Tibial nerve (tissue), 4 donors: Measurements from ENCODE around the gene ICOS. TPM values are rescaled to one million over a fixed set of nuclear protein-coding genes. Genes with fewer than 3 reads are reported as not detected.
"Not testable (repeated sequence)": the region's sequence is repeated elsewhere in the genome, so short reads cannot be mapped to it uniquely, and the experiment has no call there.

Experiments used
- DNase-seq, 2 donors: peaks; one replicate each; pipeline ENCODE4 v3.0.0-alpha.2; 2019; ENCODE audit warnings: low spot score in 2 of 2
- H3K27ac ChIP-seq, 4 donors: fragments of 200-600 bp; sonication (generic) in 3 of 4; one replicate each; pipeline ENCODE4 v1.5.1; 2017 to 2019; ENCODE audit warnings: mild to moderate bottlenecking in 1 of 4
- H3K27me3 ChIP-seq, 2 donors: fragments of 200-600 bp; sonication (generic) in 1 of 2; one replicate each; pipeline versions ENCODE4 v1.5.1 to v1.6.0; 2017 to 2019
- H3K36me3 ChIP-seq, 3 donors: fragments of 200-600 bp; sonication (generic); one replicate each; pipeline ENCODE4 v1.5.1; 2018 to 2019
- H3K4me1 ChIP-seq, 4 donors: fragments of 200-600 bp; sonication (generic) in 3 of 4; one replicate each; pipeline ENCODE4 v1.5.1; 2017 to 2019
- H3K4me3 ChIP-seq, 4 donors: fragments of 200-600 bp; sonication (generic) in 3 of 4; one replicate each; pipeline ENCODE4 v1.5.1; 2017 to 2019; ENCODE audit warnings: mild to moderate bottlenecking in 1 of 4, moderate library complexity in 1 of 4
- H3K9me3 ChIP-seq, 4 donors: fragments of 200-600 bp; sonication (generic) in 3 of 4; one replicate each; pipeline ENCODE4 v1.5.1; 2017 to 2019
- CTCF ChIP-seq, 5 experiments: fragments of 200-600 bp in 3 of 5; fragments of 450-650 bp in 2 of 5; sonication (generic) in 3 of 5; IDR thresholded peaks; one replicate each; pipeline ENCODE4 v1.5.1; 2016 to 2019; ENCODE audit warnings: antibody characterized with exemption in 5 of 5, mild to moderate bottlenecking in 3 of 5, moderate library complexity in 2 of 5
- EP300 ChIP-seq, 2 donors: sonication (generic); formaldehyde crosslinking; IDR thresholded peaks; one replicate each; pipeline ENCODE4 v1.6.1; 2017; ENCODE audit warnings: antibody characterized with exemption in 2 of 2, mild to moderate bottlenecking in 1 of 2
- POLR2A ChIP-seq, 2 donors: fragments of 450-650 bp; IDR thresholded peaks; one replicate each; pipeline ENCODE4 v1.6.1; 2017; ENCODE audit warnings: antibody characterized with exemption in 2 of 2, mild to moderate bottlenecking in 2 of 2, moderate library complexity in 2 of 2
- WGBS, 2 donors: methylation state at CpG; one replicate each; pipeline ENCODE4 v1.1.5; 2018; 5-methylcytosine and 5-hydroxymethylcytosine counted together
- total RNA-seq, 4 donors: library from RNA; depleted of rRNA; stranded (reverse); fragments of >200 nt; gene quantifications; one replicate each; pipeline ENCODE4 v1.1.0, GENCODE V29; 2016

The ICOS gene
- total RNA-seq, 4 donors from 2014 or later = 0.30 TPM; not detected in 3

GRCh38 chr2:203928849-203929248 lies 7.7 kb upstream of the ICOS start:
- DNase-seq = no peak
- Histone ChIP-seq H3K27ac (no peak overlapping the region), H3K27me3 (no peaks in the 10 kb centered on the region), H3K4me1 (no peaks in the 10 kb centered on the region), H3K36me3 (no peaks in the 10 kb centered on the region), H3K9me3 (no peaks in the 10 kb centered on the region), H3K4me3 (no peak overlapping the region)
- TF ChIP-seq CTCF (IDR thresholded peaks at IDR 0.05) (peak in 1 of 5 experiments; percentile 16), EP300 (IDR thresholded peaks at IDR 0.05) (no peak)

- WGBS, 2 donors = 87 to 92% methylated on average over 3 of the region's 3 CpGs
- H3K27me3 ChIP-seq, H3K27ac ChIP-seq, H3K4me3 ChIP-seq, H3K36me3 ChIP-seq, H3K4me1 ChIP-seq, DNase-seq, H3K9me3 ChIP-seq: not testable (repeated sequence)
Measured at GRCh38 chr2:203931262-203931661, 5.3 kb upstream of the ICOS start.

GRCh38 chr2:203934041-203934492 lies 2.5 kb upstream of the ICOS start:
- 48 to 49% methylated on average over 5 of the region's 5 CpGs for WGBS, 2 donors
- H3K36me3 ChIP-seq = no peaks in the 10 kb centered on the region
- no peaks in the 10 kb centered on the region for H3K27me3 ChIP-seq
- H3K4me3 ChIP-seq = no peak overlapping the region
- no peak overlapping the region for H3K27ac ChIP-seq
- no peaks in the 10 kb centered on the region for H3K9me3 ChIP-seq
- H3K4me1 ChIP-seq = no peaks in the 10 kb centered on the region
- no peak for DNase-seq
- TF ChIP-seq POLR2A (IDR thresholded peaks at IDR 0.05) (no peak), EP300 (IDR thresholded peaks at IDR 0.05) (no peak), CTCF (IDR thresholded peaks at IDR 0.05) (no peak)

GRCh38 chr2:203934711-203935438 lies 1.7 kb upstream of the ICOS start:
- H3K36me3 ChIP-seq = no peaks in the 10 kb centered on the region
- no peaks in the 10 kb centered on the region for H3K4me1 ChIP-seq
- no peaks in the 10 kb centered on the region for H3K9me3 ChIP-seq
- H3K4me3 ChIP-seq = no peak overlapping the region
- H3K27me3 ChIP-seq = no peaks in the 10 kb centered on the region
- 75 to 76% methylated on average over 8 of the region's 8 CpGs for WGBS, 2 donors
- TF ChIP-seq CTCF (IDR thresholded peaks at IDR 0.05) (no peak), POLR2A (IDR thresholded peaks at IDR 0.05) (no peak), EP300 (IDR thresholded peaks at IDR 0.05) (no peak)
- DNase-seq = no peak
- no peak overlapping the region for H3K27ac ChIP-seq

- Histone ChIP-seq H3K9me3 (no peaks in the 10 kb centered on the region), H3K27me3 (no peaks in the 10 kb centered on the region), H3K36me3 (no peaks in the 10 kb centered on the region), H3K4me3 (no peak overlapping the region), H3K4me1 (no peaks in the 10 kb centered on the region), H3K27ac (no peak overlapping the region)
- WGBS, 2 donors = 99% methylated on average over 4 of the region's 4 CpGs
- DNase-seq = no peak
- TF ChIP-seq POLR2A (IDR thresholded peaks at IDR 0.05) = no peak
- TF ChIP-seq EP300 (IDR thresholded peaks at IDR 0.05) = no peak
- no peak for TF ChIP-seq CTCF (IDR thresholded peaks at IDR 0.05)
Measured at GRCh38 chr2:203935568-203935967, 995 bp upstream of the ICOS start.
